HCT116 (cell line): ENCODE data around the gene TXNDC15. TPM values are rescaled to one million over a fixed set of nuclear protein-coding genes. Genes with fewer than 3 reads are reported as not detected.

Experiments
- ATAC-seq: fragments of 200-7000 bp; cut with Tn5 transposase; 2 replicates; pipeline ENCODE4 v1.9.1; 2020; ENCODE audit warnings: mild to moderate bottlenecking, moderate library complexity
- BruUV-seq: library from RNA; stranded (reverse); fragments of 400-500 nt; replicated peaks from 2 replicates; lab custom pipeline; 2021; lab: Mats Ljungman, UMichigan
- CTCF ChIA-PET: fragments of 300-600 bp; sonication (Branson Sonifier 250); formaldehyde crosslinking; loops from one replicate; lab custom pipeline; 2021; ENCODE audit warnings: antibody characterized with exemption; lab: Charles Lee
- POLR2A ChIA-PET: fragments of 300-600, 350-600 bp; sonication (Branson Sonifier 250); formaldehyde crosslinking; loops from one replicate; lab custom pipeline; 2021; ENCODE audit warnings: antibody characterized with exemption; lab: Charles Lee
- RAD21 ChIA-PET, 2 experiments: fragments of 300-600 bp; sonication (Branson Sonifier 250); formaldehyde crosslinking; loops; one replicate each; lab custom pipeline; 2023; ENCODE audit warnings: low total read pairs in 2 of 2; ENCODE audit not compliant: uncharacterized antibody in 2 of 2, unreplicated experiment in 2 of 2, low non-redundant PET in 1 of 2; lab: Charles Lee
- DNase-seq: peaks from one replicate; pipeline ENCODE4 v3.0.0-alpha.2; 2010; ENCODE audit warnings: low read depth, low spot score
- H2AFZ ChIP-seq: fragments of 200-600 bp; shearing (Covaris generic), sonication (generic); 2 replicates; pipeline ENCODE4 v1.6.1; 2017; ENCODE audit warnings: low read depth, mixed run types, mixed read lengths, antibody characterized with exemption, low read length; ENCODE audit not compliant: poor library complexity, severe bottlenecking
- H3K27ac ChIP-seq: 2 replicates; pipeline ENCODE4 v1.5.1; 2012; ENCODE audit warnings: low read depth, low read length
- H3K27me3 ChIP-seq: fragments of 200-600 bp; sonication (generic); 2 replicates; pipeline ENCODE4 v1.6.1; 2016; ENCODE audit warnings: mixed run types, low read length, mixed read lengths; ENCODE audit not compliant: insufficient read depth
- H3K36me3 ChIP-seq, 2 experiments: fragments of 200-500 bp in 1 of 2; fragments of 200-600 bp in 1 of 2; sonication (Bioruptor generic) in 1 of 2; sonication (generic) in 1 of 2; 2 replicates each; pipeline versions ENCODE4 v1.5.1 to v1.6.1; 2014 to 2016; ENCODE audit warnings: low read length in 2 of 2, inconsistent platforms in 1 of 2, mixed read lengths in 1 of 2, mixed run types in 1 of 2; ENCODE audit not compliant: insufficient read depth in 2 of 2, control insufficient read depth in 1 of 2
- H3K4me1 ChIP-seq, 2 experiments: fragments of 200-600 bp in 1 of 2; sonication (generic) in 1 of 2; 2 replicates each; pipeline versions ENCODE4 v1.5.1 to v1.6.1; 2012 to 2017; ENCODE audit warnings: low read length in 2 of 2, inconsistent platforms in 1 of 2, mild to moderate bottlenecking in 1 of 2, mixed read lengths in 1 of 2, mixed run types in 1 of 2, moderate library complexity in 1 of 2; ENCODE audit not compliant: insufficient read depth in 2 of 2, control insufficient read depth in 1 of 2
- H3K4me2 ChIP-seq: fragments of 200-600 bp; sonication (generic); 2 replicates; pipeline ENCODE4 v1.6.1; 2017; ENCODE audit warnings: mixed run types, low read length, mixed read lengths
- H3K4me3 ChIP-seq, 2 experiments: fragments of 200-600 bp in 1 of 2; sonication (generic) in 1 of 2; replicated peaks in 1 of 2; 2 replicates each; pipeline ENCODE4 v1.5.1; 2011 to 2016; ENCODE audit warnings: low read length in 2 of 2, control low read depth in 1 of 2, low read depth in 1 of 2, mild to moderate bottlenecking in 1 of 2, mixed read lengths in 1 of 2, mixed run types in 1 of 2
- H3K79me2 ChIP-seq: fragments of 200-600 bp; sonication (generic); 2 replicates; pipeline ENCODE4 v1.6.1; 2017; ENCODE audit warnings: mild to moderate bottlenecking, mixed run types, low read length, moderate library complexity, mixed read lengths; ENCODE audit not compliant: insufficient read depth
- H3K9ac ChIP-seq: fragments of 200-600 bp; sonication (generic); 2 replicates; pipeline ENCODE4 v1.6.1; 2016; ENCODE audit warnings: low read length, mixed read lengths
- H3K9me2 ChIP-seq: fragments of 200-600 bp; sonication (generic), shearing (Covaris generic); 2 replicates; pipeline ENCODE4 v1.6.1; 2017; ENCODE audit warnings: mixed run types, mild to moderate bottlenecking, moderate library complexity; ENCODE audit not compliant: insufficient read depth
- H3K9me3 ChIP-seq, 2 experiments: fragments of 200-500 bp in 1 of 2; fragments of 200-600 bp in 1 of 2; sonication (Bioruptor generic) in 1 of 2; sonication (generic) in 1 of 2; 2 replicates each; pipeline ENCODE4 v1.6.1; 2014 to 2017; ENCODE audit warnings: low read length in 2 of 2, mixed read lengths in 2 of 2, inconsistent platforms in 1 of 2, low read depth in 1 of 2, mild to moderate bottlenecking in 1 of 2, mixed run types in 1 of 2, moderate library complexity in 1 of 2; ENCODE audit not compliant: control insufficient read depth in 1 of 2, insufficient read depth in 1 of 2
- H4K20me1 ChIP-seq: fragments of 200-600 bp; sonication (generic), shearing (Covaris generic); 2 replicates; pipeline ENCODE4 v1.6.1; 2017; ENCODE audit warnings: mixed run types, mild to moderate bottlenecking, moderate library complexity; ENCODE audit not compliant: insufficient read depth
- CBX3 ChIP-seq: IDR thresholded peaks from 2 replicates; pipeline ENCODE4 v1.6.1; 2012; ENCODE audit warnings: low read depth
- CEBPB ChIP-seq: IDR thresholded peaks from 2 replicates; pipeline ENCODE4 v1.6.1; 2012; ENCODE audit warnings: low read depth
- EGR1 ChIP-seq: IDR thresholded peaks from 2 replicates; pipeline ENCODE4 v1.6.1; 2012; ENCODE audit warnings: low read depth
- EZH2 ChIP-seq: fragments of 200-600 bp; sonication (generic); IDR thresholded peaks from 2 replicates; pipeline ENCODE4 v1.6.1; 2017; ENCODE audit warnings: antibody characterized with exemption, mixed run types
- EZH2phosphoT487 ChIP-seq: fragments of 200-600 bp; IDR thresholded peaks from 2 replicates; pipeline ENCODE4 v1.6.1; 2018; ENCODE audit warnings: antibody characterized with exemption, borderline replicate concordance
- FOSL1 ChIP-seq: IDR thresholded peaks from 2 replicates; pipeline ENCODE4 v1.6.1; 2012; ENCODE audit warnings: low read depth
- JUND ChIP-seq: IDR thresholded peaks from 2 replicates; pipeline ENCODE4 v1.6.1; 2012
- POLR2A ChIP-seq: IDR thresholded peaks from 2 replicates; pipeline ENCODE4 v1.7.0; 2011; ENCODE audit warnings: borderline replicate concordance; ENCODE audit not compliant: insufficient read depth, insufficient read length; ENCODE audit errors: extremely low read depth
- RAD21 ChIP-seq: IDR thresholded peaks from 2 replicates; pipeline ENCODE4 v1.6.1; 2012; ENCODE audit warnings: low read depth, mild to moderate bottlenecking
- SP1 ChIP-seq: IDR thresholded peaks from 2 replicates; pipeline ENCODE4 v1.6.1; 2012; ENCODE audit warnings: low read depth
- SRF ChIP-seq: IDR thresholded peaks from 2 replicates; pipeline ENCODE4 v1.6.1; 2012; ENCODE audit warnings: low read depth
- TCF7L2 ChIP-seq: IDR thresholded peaks from 2 replicates; pipeline ENCODE4 v1.7.0; 2011; ENCODE audit warnings: borderline replicate concordance, inconsistent platforms; ENCODE audit not compliant: insufficient read depth, insufficient read length; ENCODE audit errors: extremely low read depth
- YY1 ChIP-seq: IDR thresholded peaks from 2 replicates; pipeline ENCODE4 v1.6.1; 2011; ENCODE audit warnings: low read length, low read depth, moderate library complexity, mild to moderate bottlenecking; ENCODE audit not compliant: insufficient replicate concordance; ENCODE audit errors: extremely low read depth
- ZFX ChIP-seq: fragments of 450-650 bp; IDR thresholded peaks from 2 replicates; pipeline ENCODE4 v1.6.1; 2017
- ZNF274 ChIP-seq: fragments of 200-500 bp; sonication (Bioruptor generic); IDR thresholded peaks from 2 replicates; pipeline ENCODE4 v1.6.1; 2014; ENCODE audit warnings: mild to moderate bottlenecking, low read depth, low read length, inconsistent platforms
- intact Hi-C: fragments of 100-400 bp; cut with micrococcal nuclease; formaldehyde crosslinking; loops from 2 replicates; pipeline ENCODE4 v1.10.0; 2022
- total RNA-seq: library from RNA; stranded (reverse); gene quantifications from one replicate; pipeline ENCODE4 v1.2.1, GENCODE V29; 2021; ENCODE audit not compliant: unreplicated experiment
- TF ChIP-seq, protein P1 (sequence below): IDR thresholded peaks from 2 replicates; pipeline ENCODE4 v1.6.1; 2012
- TF ChIP-seq, protein P2 (sequence below): IDR thresholded peaks from 2 replicates; pipeline ENCODE4 v1.6.1; 2012
- TF ChIP-seq, protein P3 (sequence below), 3 experiments: fragments of 200-600 bp in 1 of 3; sonication (generic) in 1 of 3; IDR thresholded peaks in 2 of 3; conservative IDR thresholded peaks in 1 of 3; 2 replicates each; pipeline ENCODE4 v1.5.1; 2012 to 2017; ENCODE audit warnings: low read depth in 2 of 3, low read length in 2 of 3, antibody characterized with exemption in 1 of 3, borderline replicate concordance in 1 of 3, control low read depth in 1 of 3, mild to moderate bottlenecking in 1 of 3, mixed read lengths in 1 of 3, mixed run types in 1 of 3, moderate library complexity in 1 of 3; ENCODE audit not compliant: insufficient read depth in 1 of 3
- TF ChIP-seq, protein P4 (sequence below): IDR thresholded peaks from 2 replicates; pipeline ENCODE4 v1.6.1; 2011; ENCODE audit warnings: mild to moderate bottlenecking, low read length, moderate library complexity; ENCODE audit not compliant: insufficient replicate concordance; ENCODE audit errors: extremely low read depth

TXNDC15 gene
- total RNA-seq, 1 experiment from 2014 or later: 17.8 TPM

DNA sequence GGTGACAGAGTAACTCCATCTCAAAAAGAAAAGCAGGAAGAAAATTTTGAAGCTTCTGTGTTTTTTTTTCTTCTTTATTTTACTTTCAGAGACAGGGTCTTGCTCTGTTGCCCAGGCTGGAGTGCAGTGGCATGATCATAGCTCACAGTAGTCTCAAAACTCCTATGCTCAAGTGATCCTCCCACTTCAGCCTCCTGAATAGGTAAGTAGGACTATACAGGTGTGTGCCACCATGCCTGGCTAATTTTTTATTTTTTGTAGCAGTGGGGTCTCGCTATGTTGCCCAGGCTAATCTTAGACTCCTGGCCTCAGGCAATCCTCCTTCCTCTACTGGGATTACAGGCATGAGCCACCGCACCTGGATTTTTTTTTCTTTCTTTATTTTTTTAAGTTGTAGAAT, 38.5 kb upstream of the TXNDC15 start:
- no peak for ATAC-seq
- no peak overlapping the region for H3K4me3 ChIP-seq
- H3K4me1 ChIP-seq: no peaks in the 10 kb centered on the region
- H3K36me3 ChIP-seq: peaks cover 14 to 39% of the 10 kb centered on the region in 2 experiments
- H3K9me3 ChIP-seq: no peaks in the 10 kb centered on the region
- no peak for DNase-seq
- no peak overlapping the region for H3K4me2 ChIP-seq
- CTCF ChIA-PET: no interaction called here
- H4K20me1 ChIP-seq: peaks cover 3% of the 10 kb centered on the region; the same call in 1 of the 2 replicates
- H3K9me2 ChIP-seq: no peaks in the 10 kb centered on the region
- no peaks in the 10 kb centered on the region for H3K79me2 ChIP-seq
- H3K27me3 ChIP-seq: no peaks in the 10 kb centered on the region
- no TSS peak for BruUV-seq
- RAD21 ChIA-PET: no interaction called here
- H3K27ac ChIP-seq: no peak overlapping the region
- H3K9ac ChIP-seq: no peak overlapping the region
- no peak overlapping the region for H2AFZ ChIP-seq
- intact Hi-C loops: no loop called here
- POLR2A ChIA-PET: no interaction called here
- TF ChIP-seq, protein P1, sequence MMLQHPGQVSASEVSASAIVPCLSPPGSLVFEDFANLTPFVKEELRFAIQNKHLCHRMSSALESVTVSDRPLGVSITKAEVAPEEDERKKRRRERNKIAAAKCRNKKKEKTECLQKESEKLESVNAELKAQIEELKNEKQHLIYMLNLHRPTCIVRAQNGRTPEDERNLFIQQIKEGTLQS: no peak
- TF ChIP-seq JUND: no peak
- TF ChIP-seq, protein P2, sequence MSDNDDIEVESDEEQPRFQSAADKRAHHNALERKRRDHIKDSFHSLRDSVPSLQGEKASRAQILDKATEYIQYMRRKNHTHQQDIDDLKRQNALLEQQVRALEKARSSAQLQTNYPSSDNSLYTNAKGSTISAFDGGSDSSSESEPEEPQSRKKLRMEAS: no peak
- TF ChIP-seq SRF: no peak
- no peak for TF ChIP-seq EZH2
- no peak for TF ChIP-seq ZNF274
- TF ChIP-seq ZFX: no peak
- no peak for TF ChIP-seq CBX3
- TF ChIP-seq FOSL1: no peak
- no peak for TF ChIP-seq TCF7L2
- no peak for TF ChIP-seq EZH2phosphoT487
- TF ChIP-seq POLR2A: no peak
- no peak for TF ChIP-seq SP1
- TF ChIP-seq CEBPB: no peak
- no peak for TF ChIP-seq RAD21
- TF ChIP-seq, protein P3, sequence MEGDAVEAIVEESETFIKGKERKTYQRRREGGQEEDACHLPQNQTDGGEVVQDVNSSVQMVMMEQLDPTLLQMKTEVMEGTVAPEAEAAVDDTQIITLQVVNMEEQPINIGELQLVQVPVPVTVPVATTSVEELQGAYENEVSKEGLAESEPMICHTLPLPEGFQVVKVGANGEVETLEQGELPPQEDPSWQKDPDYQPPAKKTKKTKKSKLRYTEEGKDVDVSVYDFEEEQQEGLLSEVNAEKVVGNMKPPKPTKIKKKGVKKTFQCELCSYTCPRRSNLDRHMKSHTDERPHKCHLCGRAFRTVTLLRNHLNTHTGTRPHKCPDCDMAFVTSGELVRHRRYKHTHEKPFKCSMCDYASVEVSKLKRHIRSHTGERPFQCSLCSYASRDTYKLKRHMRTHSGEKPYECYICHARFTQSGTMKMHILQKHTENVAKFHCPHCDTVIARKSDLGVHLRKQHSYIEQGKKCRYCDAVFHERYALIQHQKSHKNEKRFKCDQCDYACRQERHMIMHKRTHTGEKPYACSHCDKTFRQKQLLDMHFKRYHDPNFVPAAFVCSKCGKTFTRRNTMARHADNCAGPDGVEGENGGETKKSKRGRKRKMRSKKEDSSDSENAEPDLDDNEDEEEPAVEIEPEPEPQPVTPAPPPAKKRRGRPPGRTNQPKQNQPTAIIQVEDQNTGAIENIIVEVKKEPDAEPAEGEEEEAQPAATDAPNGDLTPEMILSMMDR (IDR thresholded peaks at IDR 0.05 in 2 of 3, conservative IDR thresholded peaks at IDR 0.05 in 1 of 3; ENCODE audit: borderline replicate concordance in 1 of 3, insufficient read depth in 1 of 3, low read depth in 2 of 3, low read length in 2 of 3): no peak
- TF ChIP-seq EGR1: no peak
- TF ChIP-seq, protein P4, sequence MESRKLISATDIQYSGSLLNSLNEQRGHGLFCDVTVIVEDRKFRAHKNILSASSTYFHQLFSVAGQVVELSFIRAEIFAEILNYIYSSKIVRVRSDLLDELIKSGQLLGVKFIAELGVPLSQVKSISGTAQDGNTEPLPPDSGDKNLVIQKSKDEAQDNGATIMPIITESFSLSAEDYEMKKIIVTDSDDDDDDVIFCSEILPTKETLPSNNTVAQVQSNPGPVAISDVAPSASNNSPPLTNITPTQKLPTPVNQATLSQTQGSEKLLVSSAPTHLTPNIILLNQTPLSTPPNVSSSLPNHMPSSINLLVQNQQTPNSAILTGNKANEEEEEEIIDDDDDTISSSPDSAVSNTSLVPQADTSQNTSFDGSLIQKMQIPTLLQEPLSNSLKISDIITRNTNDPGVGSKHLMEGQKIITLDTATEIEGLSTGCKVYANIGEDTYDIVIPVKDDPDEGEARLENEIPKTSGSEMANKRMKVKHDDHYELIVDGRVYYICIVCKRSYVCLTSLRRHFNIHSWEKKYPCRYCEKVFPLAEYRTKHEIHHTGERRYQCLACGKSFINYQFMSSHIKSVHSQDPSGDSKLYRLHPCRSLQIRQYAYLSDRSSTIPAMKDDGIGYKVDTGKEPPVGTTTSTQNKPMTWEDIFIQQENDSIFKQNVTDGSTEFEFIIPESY: no peak
- TF ChIP-seq YY1: no peak
